Gastrocnemius medialis (tissue), 4 donors: ENCODE results near the gene ABCF1. TPM values are rescaled to one million over a fixed set of nuclear protein-coding genes. Genes with fewer than 3 reads are reported as not detected.

ENCODE experiments used
- ATAC-seq, 2 donors: fragments of 150-250 bp; one replicate each; pipeline ENCODE4 v1.9.1; 2016
- DNase-seq, 2 donors: peaks; one replicate each; pipeline ENCODE4 v3.0.0-alpha.2; 2019
- H3K27ac ChIP-seq, 4 donors: fragments of 200-600 bp; sonication (generic); 1 replicate in 1 of 4; 2 replicates in 3 of 4; pipeline ENCODE4 v1.5.1; 2016 to 2018; ENCODE audit warnings: mild to moderate bottlenecking in 2 of 4, moderate library complexity in 1 of 4
- H3K27me3 ChIP-seq, 3 donors: fragments of 200-600 bp; sonication (generic) in 2 of 3; 1 replicate in 1 of 3; 2 replicates in 2 of 3; pipeline versions ENCODE4 v1.5.1 to v1.6.0; 2016 to 2019; ENCODE audit warnings: mild to moderate bottlenecking in 1 of 3, moderate library complexity in 1 of 3
- H3K36me3 ChIP-seq, 2 donors: fragments of 200-600 bp; sonication (generic) in 1 of 2; one replicate each; pipeline ENCODE4 v1.5.1; 2017 to 2018
- H3K4me1 ChIP-seq, 2 donors: fragments of 200-600 bp; sonication (generic) in 1 of 2; one replicate each; pipeline ENCODE4 v1.5.1; 2016 to 2017; ENCODE audit warnings: mild to moderate bottlenecking in 2 of 2
- H3K4me3 ChIP-seq, 4 donors: fragments of 200-600 bp; sonication (generic) in 3 of 4; 1 replicate in 1 of 4; 2 replicates in 3 of 4; pipeline ENCODE4 v1.5.1; 2016 to 2019; ENCODE audit warnings: mild to moderate bottlenecking in 2 of 4
- H3K9me3 ChIP-seq, 3 donors: fragments of 200-600 bp; sonication (generic) in 2 of 3; 1 replicate in 1 of 3; 2 replicates in 2 of 3; pipeline ENCODE4 v1.5.1; 2016 to 2019
- POLR2A ChIP-seq, 2 donors: fragments of 450-650 bp; IDR thresholded peaks; one replicate each; pipeline ENCODE4 v1.6.1; 2017; ENCODE audit warnings: antibody characterized with exemption in 2 of 2, mild to moderate bottlenecking in 2 of 2, moderate library complexity in 2 of 2
- in situ Hi-C, 4 donors: fragments of 200-750 bp; cut with MboI; loops; one replicate each; pipeline versions ENCODE4 v1.15.0 to v1.8.0; 2017; ENCODE audit warnings: low sequenced_read_pairs in 4 of 4
- intact Hi-C: fragments of 100-400 bp; cut with DNase I; formaldehyde crosslinking; loops from one replicate; pipeline ENCODE4 v1.15.1; 2023; ENCODE audit warnings: low total_unique reads
- total RNA-seq, 4 donors: library from RNA; depleted of rRNA; stranded (reverse); fragments of >200 nt; gene quantifications; one replicate each; pipeline versions ENCODE4 v1.1.0 to v1.2.3, GENCODE V29; 2016
- TF ChIP-seq, protein P1 (sequence below), 5 experiments: fragments of 450-650 bp in 3 of 5; fragments of 200-600 bp in 2 of 5; sonication (generic) in 2 of 5; IDR thresholded peaks in 4 of 5; conservative IDR thresholded peaks in 1 of 5; 1 replicate in 4 of 5; 2 replicates in 1 of 5; pipeline ENCODE4 v1.5.1; 2016 to 2019; ENCODE audit warnings: antibody characterized with exemption in 5 of 5, mild to moderate bottlenecking in 3 of 5, moderate library complexity in 3 of 5

ABCF1 gene
- total RNA-seq, 4 donors from 2014 or later, result 55.8 to 122 (median 111) TPM

DNA sequence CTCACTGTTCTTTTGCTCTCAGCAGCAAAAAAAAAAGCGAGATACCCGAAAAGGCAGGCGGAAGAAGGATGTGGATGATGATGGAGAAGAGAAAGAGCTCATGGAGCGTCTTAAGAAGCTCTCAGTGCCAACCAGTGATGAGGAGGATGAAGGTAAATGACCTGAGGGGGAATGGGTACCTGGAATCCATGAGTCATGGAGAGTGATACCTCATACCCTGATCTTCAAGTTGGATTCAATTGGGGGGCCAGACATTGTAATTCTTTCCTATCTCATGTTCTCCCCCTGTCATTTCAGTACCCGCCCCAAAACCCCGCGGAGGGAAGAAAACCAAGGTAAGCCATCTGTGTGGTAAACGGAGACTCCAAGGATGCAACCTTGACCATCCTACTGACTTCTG lies 6.8 kb downstream of the ABCF1 start:
- TF ChIP-seq, protein P1, sequence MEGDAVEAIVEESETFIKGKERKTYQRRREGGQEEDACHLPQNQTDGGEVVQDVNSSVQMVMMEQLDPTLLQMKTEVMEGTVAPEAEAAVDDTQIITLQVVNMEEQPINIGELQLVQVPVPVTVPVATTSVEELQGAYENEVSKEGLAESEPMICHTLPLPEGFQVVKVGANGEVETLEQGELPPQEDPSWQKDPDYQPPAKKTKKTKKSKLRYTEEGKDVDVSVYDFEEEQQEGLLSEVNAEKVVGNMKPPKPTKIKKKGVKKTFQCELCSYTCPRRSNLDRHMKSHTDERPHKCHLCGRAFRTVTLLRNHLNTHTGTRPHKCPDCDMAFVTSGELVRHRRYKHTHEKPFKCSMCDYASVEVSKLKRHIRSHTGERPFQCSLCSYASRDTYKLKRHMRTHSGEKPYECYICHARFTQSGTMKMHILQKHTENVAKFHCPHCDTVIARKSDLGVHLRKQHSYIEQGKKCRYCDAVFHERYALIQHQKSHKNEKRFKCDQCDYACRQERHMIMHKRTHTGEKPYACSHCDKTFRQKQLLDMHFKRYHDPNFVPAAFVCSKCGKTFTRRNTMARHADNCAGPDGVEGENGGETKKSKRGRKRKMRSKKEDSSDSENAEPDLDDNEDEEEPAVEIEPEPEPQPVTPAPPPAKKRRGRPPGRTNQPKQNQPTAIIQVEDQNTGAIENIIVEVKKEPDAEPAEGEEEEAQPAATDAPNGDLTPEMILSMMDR (IDR thresholded peaks at IDR 0.05 in 4 of 5, conservative IDR thresholded peaks at IDR 0.05 in 1 of 5), result no peak
- TF ChIP-seq POLR2A (IDR thresholded peaks at IDR 0.05), result no peak
- Histone ChIP-seq H3K4me3 (no peak overlapping the region), H3K36me3 (peaks cover 3 to 64% of the 10 kb centered on the region in 2 donors), H3K27me3 (no peaks in the 10 kb centered on the region), H3K4me1 (peaks cover under 1 to 6% of the 10 kb centered on the region in 2 donors), H3K27ac (no peak overlapping the region), H3K9me3 (no peaks in the 10 kb centered on the region)
- intact Hi-C loops, result no loop called here
- no peak for ATAC-seq
- in situ Hi-C loops, result no loop called here
- DNase-seq, result no peak

DNA sequence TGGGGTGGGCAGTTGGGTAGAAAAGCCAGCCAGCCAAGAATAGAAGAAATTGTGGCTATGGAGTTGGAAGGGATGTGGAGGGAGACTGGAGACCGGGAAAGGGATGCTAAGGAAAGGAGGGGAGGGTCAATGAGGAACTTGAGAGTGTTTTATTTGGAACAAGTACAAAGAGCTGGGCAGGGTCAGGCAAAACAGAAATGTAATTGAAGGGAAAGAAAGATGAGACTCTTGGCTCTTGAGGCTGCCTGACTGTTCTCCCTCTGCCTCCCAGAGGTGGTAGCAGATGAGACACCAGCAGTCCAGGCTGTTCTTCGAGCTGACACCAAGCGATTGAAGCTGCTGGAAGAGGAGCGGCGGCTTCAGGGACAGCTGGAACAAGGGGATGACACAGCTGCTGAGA lies 12.7 kb downstream of the ABCF1 start:
- Histone ChIP-seq H3K27me3 (no peaks in the 10 kb centered on the region), H3K4me1 (no peaks in the 10 kb centered on the region), H3K27ac (no peak overlapping the region), H3K36me3 (peaks cover 6 to 97% of the 10 kb centered on the region in 2 donors), H3K9me3 (no peaks in the 10 kb centered on the region), H3K4me3 (no peak overlapping the region)
- intact Hi-C loops (no loop called here), in situ Hi-C loops (no loop called here)
- TF ChIP-seq, protein P1 (IDR thresholded peaks at IDR 0.05 in 4 of 5, conservative IDR thresholded peaks at IDR 0.05 in 1 of 5), result no peak
- no peak for TF ChIP-seq POLR2A (IDR thresholded peaks at IDR 0.05)
- no peak for ATAC-seq
- DNase-seq, result no peak

DNA sequence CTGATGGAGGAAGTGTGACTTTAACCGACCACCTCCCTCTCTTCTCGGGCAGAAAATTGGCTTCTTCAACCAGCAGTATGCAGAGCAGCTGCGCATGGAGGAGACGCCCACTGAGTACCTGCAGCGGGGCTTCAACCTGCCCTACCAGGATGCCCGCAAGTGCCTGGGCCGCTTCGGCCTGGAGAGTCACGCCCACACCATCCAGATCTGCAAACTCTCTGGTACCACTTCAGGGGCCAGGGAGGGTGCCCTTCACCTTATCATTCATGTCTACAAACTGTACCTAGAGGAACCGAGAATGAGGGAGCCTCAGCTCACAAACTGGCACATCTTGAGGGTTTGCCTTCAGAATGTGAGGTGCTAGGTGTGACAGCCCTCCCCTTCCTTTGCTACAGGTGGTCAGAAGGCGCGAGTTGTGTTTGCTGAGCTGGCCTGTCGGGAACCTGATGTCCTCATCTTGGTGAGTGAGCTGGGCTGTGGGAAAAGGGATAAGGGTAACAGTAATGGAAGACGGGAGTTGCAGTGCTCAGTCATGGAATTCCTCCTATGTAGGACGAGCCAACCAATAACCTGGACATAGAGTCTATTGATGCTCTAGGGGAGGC lies 18.6 kb downstream of the ABCF1 start:
- no peak overlapping the region for H3K4me3 ChIP-seq
- H3K36me3 ChIP-seq, result peaks cover 4 to 94% of the 10 kb centered on the region in 2 donors
- ATAC-seq, result no peak
- no peak for DNase-seq
- in situ Hi-C loops (no loop called here), intact Hi-C loops (no loop called here)
- H3K27ac ChIP-seq, result peak overlapping the region; percentile 61 to 77 (median 71)
- peaks cover 0 to 4% of the 10 kb centered on the region in 2 donors for H3K4me1 ChIP-seq
- no peaks in the 10 kb centered on the region for H3K27me3 ChIP-seq
- TF ChIP-seq, protein P1 (IDR thresholded peaks at IDR 0.05 in 4 of 5, conservative IDR thresholded peaks at IDR 0.05 in 1 of 5), result no peak
- TF ChIP-seq POLR2A (IDR thresholded peaks at IDR 0.05), result no peak
- H3K9me3 ChIP-seq, result no peaks in the 10 kb centered on the region

DNA sequence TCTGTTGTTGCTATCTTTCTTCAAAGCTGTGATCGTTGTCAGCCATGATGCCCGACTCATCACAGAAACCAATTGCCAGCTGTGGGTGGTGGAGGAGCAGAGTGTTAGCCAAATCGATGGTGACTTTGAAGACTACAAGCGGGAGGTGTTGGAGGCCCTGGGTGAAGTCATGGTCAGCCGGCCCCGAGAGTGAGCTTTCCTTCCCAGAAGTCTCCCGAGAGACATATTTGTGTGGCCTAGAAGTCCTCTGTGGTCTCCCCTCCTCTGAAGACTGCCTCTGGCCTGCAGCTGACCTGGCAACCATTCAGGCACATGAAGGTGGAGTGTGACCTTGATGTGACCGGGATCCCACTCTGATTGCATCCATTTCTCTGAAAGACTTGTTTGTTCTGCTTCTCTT lies 19.3 kb downstream of the ABCF1 start:
- in situ Hi-C loops (no loop called here), intact Hi-C loops (no loop called here)
- DNase-seq (no peak), ATAC-seq (peak; percentile 4 to 23)
- peaks cover 4 to 88% of the 10 kb centered on the region in 2 donors for H3K36me3 ChIP-seq
- no peak overlapping the region for H3K4me3 ChIP-seq
- H3K27ac ChIP-seq, result peak overlapping the region; percentile 61 to 77 (median 71)
- TF ChIP-seq, protein P1 (IDR thresholded peaks at IDR 0.05 in 4 of 5, conservative IDR thresholded peaks at IDR 0.05 in 1 of 5), result no peak
- no peak for TF ChIP-seq POLR2A (IDR thresholded peaks at IDR 0.05)
- H3K4me1 ChIP-seq, result peaks cover 0 to 4% of the 10 kb centered on the region in 2 donors
- no peaks in the 10 kb centered on the region for H3K9me3 ChIP-seq
- no peaks in the 10 kb centered on the region for H3K27me3 ChIP-seq

DNA sequence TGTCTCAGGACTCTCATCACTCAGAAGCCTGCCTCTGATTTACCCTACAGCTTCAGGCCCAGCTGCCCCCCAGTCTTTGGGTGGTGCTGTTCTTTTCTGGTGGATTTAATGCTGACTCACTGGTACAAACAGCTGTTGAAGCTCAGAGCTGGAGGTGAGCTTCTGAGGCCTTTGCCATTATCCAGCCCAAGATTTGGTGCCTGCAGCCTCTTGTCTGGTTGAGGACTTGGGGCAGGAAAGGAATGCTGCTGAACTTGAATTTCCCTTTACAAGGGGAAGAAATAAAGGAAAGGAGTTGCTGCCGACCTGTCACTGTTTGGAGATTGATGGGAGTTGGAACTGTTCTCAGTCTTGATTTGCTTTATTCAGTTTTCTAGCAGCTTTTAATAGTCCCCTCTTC lies 19.8 kb downstream of the ABCF1 start:
- peak; percentile 13 to 43 for ATAC-seq

More for the DNA sequence above, 19.8 kb downstream of the ABCF1 start:
- H3K9me3 ChIP-seq, result no peaks in the 10 kb centered on the region
- H3K4me1 ChIP-seq, result peaks cover 0 to 4% of the 10 kb centered on the region in 2 donors
- in situ Hi-C loops (no loop called here), intact Hi-C loops (no loop called here)
- H3K27me3 ChIP-seq, result no peaks in the 10 kb centered on the region
- H3K36me3 ChIP-seq, result peaks cover 4 to 83% of the 10 kb centered on the region in 2 donors
- TF ChIP-seq POLR2A (IDR thresholded peaks at IDR 0.05), result no peak
- TF ChIP-seq, protein P1 (IDR thresholded peaks at IDR 0.05 in 4 of 5, conservative IDR thresholded peaks at IDR 0.05 in 1 of 5), result no peak
- no peak for DNase-seq
- no peak overlapping the region for H3K4me3 ChIP-seq
- H3K27ac ChIP-seq, result peak overlapping the region; percentile 61 to 77 (median 71)
